HL-60 (cell line): ENCODE measurements around the gene DPPA4.

ENCODE experiments used
- DNase-seq, 2 experiments: peaks; one replicate each; pipeline ENCODE4 v3.0.0-alpha.2; 2010 to 2020; ENCODE audit warnings: low read depth in 1 of 2, low spot score in 1 of 2
- H3K27ac ChIP-seq: fragments of 250-450 bp; sonication (Bioruptor Pico); replicated peaks from 2 replicates; pipeline ENCODE4 v1.5.1; 2020; ENCODE audit warnings: mild to moderate bottlenecking, moderate library complexity
- H3K27me3 ChIP-seq: fragments of 250-450 bp; sonication (Bioruptor Pico); 2 replicates; pipeline ENCODE4 v1.5.1; 2021; ENCODE audit warnings: mild to moderate bottlenecking, moderate library complexity; ENCODE audit not compliant: insufficient read depth, poor library complexity, severe bottlenecking
- H3K4me3 ChIP-seq: replicated peaks from 2 replicates; pipeline ENCODE4 v1.5.1; 2011; ENCODE audit warnings: mild to moderate bottlenecking, control low read depth, low read length; ENCODE audit not compliant: insufficient read depth
- GABPA ChIP-seq: IDR thresholded peaks from 2 replicates; pipeline ENCODE4 v1.6.1; 2012; ENCODE audit warnings: low read depth
- POLR2AphosphoS5 ChIP-seq: IDR thresholded peaks from 2 replicates; pipeline ENCODE4 v1.6.1; 2012; ENCODE audit warnings: low read depth
- SPI1 ChIP-seq: IDR thresholded peaks from 2 replicates; pipeline ENCODE4 v1.6.1; 2012; ENCODE audit warnings: low read depth, mild to moderate bottlenecking, borderline replicate concordance
- long read RNA-seq: library from polyadenylated mRNA; unstranded; transcript quantifications from one replicate; pipeline ENCODE4 v2.0.0, GENCODE V29; 2020
- TF ChIP-seq, protein P1 (sequence below): IDR thresholded peaks from 2 replicates; pipeline ENCODE4 v1.6.1; 2012; ENCODE audit warnings: low read depth; ENCODE audit not compliant: insufficient replicate concordance
- TF ChIP-seq, protein P2 (sequence below): IDR thresholded peaks from one replicate; pipeline ENCODE4 v1.5.1; 2011; ENCODE audit warnings: low read length, control low read depth, inconsistent platforms; ENCODE audit not compliant: insufficient read depth

The DPPA4 gene, protein sequence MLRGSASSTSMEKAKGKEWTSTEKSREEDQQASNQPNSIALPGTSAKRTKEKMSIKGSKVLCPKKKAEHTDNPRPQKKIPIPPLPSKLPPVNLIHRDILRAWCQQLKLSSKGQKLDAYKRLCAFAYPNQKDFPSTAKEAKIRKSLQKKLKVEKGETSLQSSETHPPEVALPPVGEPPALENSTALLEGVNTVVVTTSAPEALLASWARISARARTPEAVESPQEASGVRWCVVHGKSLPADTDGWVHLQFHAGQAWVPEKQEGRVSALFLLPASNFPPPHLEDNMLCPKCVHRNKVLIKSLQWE
- long read RNA-seq = 0 reads

DNA sequence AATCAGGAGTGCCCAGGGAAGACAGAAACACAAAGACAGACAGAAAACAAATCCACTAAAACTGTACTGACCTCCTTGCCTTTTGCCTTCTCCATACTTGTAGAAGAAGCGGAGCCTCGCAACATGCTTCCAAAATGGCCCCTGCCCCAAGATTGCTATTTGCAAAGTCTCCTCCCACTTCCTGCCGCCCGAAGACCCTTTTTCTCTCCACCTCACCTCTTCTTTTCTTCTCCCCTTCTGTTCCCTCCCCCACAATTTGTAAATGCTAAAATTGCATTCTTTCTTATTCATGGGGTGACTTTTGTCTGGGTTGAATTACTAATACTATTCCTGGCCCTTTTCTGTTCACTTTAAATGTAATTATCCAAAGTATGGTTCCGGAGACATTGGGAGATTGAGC, at the start of gene DPPA4:
TSS of gene DPPA4 (minus strand) at position 154 of the 400 bp plus-strand sequence. CDS start at position 125, 29 bp downstream.
- no peak within 1 kb of the TSS for H3K4me3 ChIP-seq
- TF ChIP-seq, protein P1, sequence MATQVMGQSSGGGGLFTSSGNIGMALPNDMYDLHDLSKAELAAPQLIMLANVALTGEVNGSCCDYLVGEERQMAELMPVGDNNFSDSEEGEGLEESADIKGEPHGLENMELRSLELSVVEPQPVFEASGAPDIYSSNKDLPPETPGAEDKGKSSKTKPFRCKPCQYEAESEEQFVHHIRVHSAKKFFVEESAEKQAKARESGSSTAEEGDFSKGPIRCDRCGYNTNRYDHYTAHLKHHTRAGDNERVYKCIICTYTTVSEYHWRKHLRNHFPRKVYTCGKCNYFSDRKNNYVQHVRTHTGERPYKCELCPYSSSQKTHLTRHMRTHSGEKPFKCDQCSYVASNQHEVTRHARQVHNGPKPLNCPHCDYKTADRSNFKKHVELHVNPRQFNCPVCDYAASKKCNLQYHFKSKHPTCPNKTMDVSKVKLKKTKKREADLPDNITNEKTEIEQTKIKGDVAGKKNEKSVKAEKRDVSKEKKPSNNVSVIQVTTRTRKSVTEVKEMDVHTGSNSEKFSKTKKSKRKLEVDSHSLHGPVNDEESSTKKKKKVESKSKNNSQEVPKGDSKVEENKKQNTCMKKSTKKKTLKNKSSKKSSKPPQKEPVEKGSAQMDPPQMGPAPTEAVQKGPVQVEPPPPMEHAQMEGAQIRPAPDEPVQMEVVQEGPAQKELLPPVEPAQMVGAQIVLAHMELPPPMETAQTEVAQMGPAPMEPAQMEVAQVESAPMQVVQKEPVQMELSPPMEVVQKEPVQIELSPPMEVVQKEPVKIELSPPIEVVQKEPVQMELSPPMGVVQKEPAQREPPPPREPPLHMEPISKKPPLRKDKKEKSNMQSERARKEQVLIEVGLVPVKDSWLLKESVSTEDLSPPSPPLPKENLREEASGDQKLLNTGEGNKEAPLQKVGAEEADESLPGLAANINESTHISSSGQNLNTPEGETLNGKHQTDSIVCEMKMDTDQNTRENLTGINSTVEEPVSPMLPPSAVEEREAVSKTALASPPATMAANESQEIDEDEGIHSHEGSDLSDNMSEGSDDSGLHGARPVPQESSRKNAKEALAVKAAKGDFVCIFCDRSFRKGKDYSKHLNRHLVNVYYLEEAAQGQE = no peak
- TF ChIP-seq, protein P2, sequence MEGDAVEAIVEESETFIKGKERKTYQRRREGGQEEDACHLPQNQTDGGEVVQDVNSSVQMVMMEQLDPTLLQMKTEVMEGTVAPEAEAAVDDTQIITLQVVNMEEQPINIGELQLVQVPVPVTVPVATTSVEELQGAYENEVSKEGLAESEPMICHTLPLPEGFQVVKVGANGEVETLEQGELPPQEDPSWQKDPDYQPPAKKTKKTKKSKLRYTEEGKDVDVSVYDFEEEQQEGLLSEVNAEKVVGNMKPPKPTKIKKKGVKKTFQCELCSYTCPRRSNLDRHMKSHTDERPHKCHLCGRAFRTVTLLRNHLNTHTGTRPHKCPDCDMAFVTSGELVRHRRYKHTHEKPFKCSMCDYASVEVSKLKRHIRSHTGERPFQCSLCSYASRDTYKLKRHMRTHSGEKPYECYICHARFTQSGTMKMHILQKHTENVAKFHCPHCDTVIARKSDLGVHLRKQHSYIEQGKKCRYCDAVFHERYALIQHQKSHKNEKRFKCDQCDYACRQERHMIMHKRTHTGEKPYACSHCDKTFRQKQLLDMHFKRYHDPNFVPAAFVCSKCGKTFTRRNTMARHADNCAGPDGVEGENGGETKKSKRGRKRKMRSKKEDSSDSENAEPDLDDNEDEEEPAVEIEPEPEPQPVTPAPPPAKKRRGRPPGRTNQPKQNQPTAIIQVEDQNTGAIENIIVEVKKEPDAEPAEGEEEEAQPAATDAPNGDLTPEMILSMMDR = no peak
- no peak for TF ChIP-seq SPI1
- no peak for TF ChIP-seq GABPA
- no peak for TF ChIP-seq POLR2AphosphoS5

DNA sequence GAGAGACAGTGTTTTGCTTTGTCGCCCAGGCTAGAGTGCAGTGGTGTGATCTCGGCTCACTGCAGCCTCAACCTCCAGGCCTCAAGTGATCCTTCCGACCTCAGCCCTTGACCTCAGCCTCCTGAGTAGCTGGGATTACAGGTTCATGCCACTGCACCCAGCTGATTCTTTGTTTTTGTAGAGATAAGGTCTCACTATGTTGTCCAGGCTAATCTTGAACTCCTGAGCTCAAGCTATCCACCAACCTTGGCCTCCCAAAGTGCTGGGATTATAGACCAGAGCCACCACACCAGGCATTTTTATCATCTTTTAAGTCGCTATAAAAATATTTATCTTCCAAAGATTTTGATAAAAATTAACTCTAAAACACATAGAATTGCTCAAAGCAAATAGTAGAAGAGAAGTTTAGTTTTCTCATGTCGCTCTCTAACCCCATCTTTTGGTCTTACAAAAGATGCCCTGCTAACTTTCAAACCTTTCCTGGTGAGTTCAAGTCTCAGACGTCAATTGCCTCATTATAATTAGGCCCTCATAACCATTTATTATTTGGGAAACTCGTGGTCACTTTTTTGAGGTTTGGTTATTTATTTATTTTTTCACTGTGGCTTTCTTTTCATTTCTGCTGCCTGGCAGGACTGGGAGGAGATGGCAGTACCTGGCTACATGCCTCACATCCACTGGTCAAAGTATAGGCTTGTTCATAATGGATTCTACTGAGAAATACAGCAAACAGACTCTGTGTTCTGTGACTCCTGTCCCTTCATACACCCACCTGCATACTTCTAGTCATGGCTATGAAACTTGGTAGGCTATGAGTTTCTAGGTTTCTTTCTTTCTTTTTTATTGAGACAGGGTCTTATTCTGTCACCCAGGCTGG, 48.3 kb upstream of the DPPA4 start:
- no peak for DNase-seq
- H3K4me3 ChIP-seq = no peak overlapping the region
- H3K27me3 ChIP-seq = no peaks in the 10 kb centered on the region
- no peak for TF ChIP-seq POLR2AphosphoS5
- TF ChIP-seq, protein P1 = no peak
- no peak for TF ChIP-seq SPI1
- TF ChIP-seq, protein P2 = no peak
- no peak for TF ChIP-seq GABPA
- H3K27ac ChIP-seq = no peak overlapping the region

More for the DNA sequence above, at the start of gene DPPA4:
- no peak for DNase-seq
- Histone ChIP-seq H3K27me3 (no peaks in the 10 kb centered on the region), H3K27ac (no peak within 1 kb of the TSS)

DNA sequence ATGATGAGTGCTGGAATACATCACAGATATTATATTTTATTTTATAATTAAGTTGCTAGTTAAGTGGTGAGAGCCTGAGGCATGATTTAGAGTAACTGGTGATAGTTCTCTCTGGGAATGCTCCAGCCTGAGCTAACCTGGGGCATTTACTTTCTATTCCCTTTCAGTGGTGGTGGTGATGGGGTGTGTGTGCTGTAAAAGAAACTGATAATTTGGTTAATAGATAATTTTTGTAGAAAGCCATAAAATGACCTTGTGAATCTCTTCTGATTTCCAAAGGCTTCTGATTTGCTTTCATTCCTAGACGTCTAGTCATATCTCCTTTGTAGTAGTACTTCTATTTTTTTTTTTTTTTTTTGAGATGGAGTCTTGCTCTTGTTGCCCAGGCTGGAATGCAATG, 46.8 kb upstream of the DPPA4 start:
- DNase-seq = no peak
- H3K4me3 ChIP-seq = no peak overlapping the region
- H3K27ac ChIP-seq = no peak overlapping the region
- no peaks in the 10 kb centered on the region for H3K27me3 ChIP-seq
- TF ChIP-seq, protein P1 = no peak
- TF ChIP-seq GABPA = no peak
- TF ChIP-seq, protein P2 = no peak
- TF ChIP-seq SPI1 = no peak
- TF ChIP-seq POLR2AphosphoS5 = no peak
